Peyer's patch (tissue), 4 donors: Measurements from ENCODE around the gene SIRT6. TPM values are rescaled to one million over a fixed set of nuclear protein-coding genes. Genes with fewer than 3 reads are reported as not detected.

Experiments used
- DNase-seq, 3 donors: peaks; one replicate each; pipeline ENCODE4 v3.0.0-alpha.2; 2017 to 2019
- H3K27ac ChIP-seq, 4 donors: fragments of 200-600 bp; sonication (generic); one replicate each; pipeline ENCODE4 v1.5.1; 2016 to 2019
- H3K27me3 ChIP-seq, 2 donors: fragments of 200-600 bp; sonication (generic); one replicate each; pipeline ENCODE4 v1.5.1; 2019
- H3K36me3 ChIP-seq, 3 donors: fragments of 200-600 bp; sonication (generic); one replicate each; pipeline ENCODE4 v1.5.1; 2016 to 2019
- H3K4me1 ChIP-seq, 4 donors: fragments of 200-600 bp; sonication (generic); one replicate each; pipeline ENCODE4 v1.5.1; 2016 to 2019
- H3K4me3 ChIP-seq, 4 donors: fragments of 200-600 bp; sonication (generic); 1 replicate in 3 of 4; 2 replicates in 1 of 4; pipeline ENCODE4 v1.5.1; 2016 to 2019; ENCODE audit warnings: mild to moderate bottlenecking in 1 of 4
- H3K9me3 ChIP-seq, 4 donors: fragments of 200-600 bp; sonication (generic); one replicate each; pipeline ENCODE4 v1.5.1; 2016 to 2019; ENCODE audit warnings: mild to moderate bottlenecking in 1 of 4
- POLR2A ChIP-seq, 2 donors: fragments of 450-650 bp; IDR thresholded peaks; one replicate each; pipeline ENCODE4 v1.5.1; 2017; ENCODE audit warnings: antibody characterized with exemption in 2 of 2, mild to moderate bottlenecking in 2 of 2, moderate library complexity in 2 of 2
- total RNA-seq, 4 donors: library from RNA; depleted of rRNA; stranded (reverse); fragments of >200 nt; gene quantifications; one replicate each; pipeline ENCODE4 v1.1.0, GENCODE V29; 2016
- TF ChIP-seq, protein P1 (sequence below), 6 experiments: fragments of 450-650 bp in 4 of 6; fragments of 200-600 bp in 2 of 6; sonication (generic) in 1 of 6; IDR thresholded peaks; one replicate each; pipeline ENCODE4 v1.5.1; 2017 to 2019; ENCODE audit warnings: antibody characterized with exemption in 6 of 6, mild to moderate bottlenecking in 3 of 6, moderate library complexity in 1 of 6

SIRT6 gene
- total RNA-seq, 4 donors from 2014 or later: 55.3 to 115 (median 84.9) TPM

DNA sequence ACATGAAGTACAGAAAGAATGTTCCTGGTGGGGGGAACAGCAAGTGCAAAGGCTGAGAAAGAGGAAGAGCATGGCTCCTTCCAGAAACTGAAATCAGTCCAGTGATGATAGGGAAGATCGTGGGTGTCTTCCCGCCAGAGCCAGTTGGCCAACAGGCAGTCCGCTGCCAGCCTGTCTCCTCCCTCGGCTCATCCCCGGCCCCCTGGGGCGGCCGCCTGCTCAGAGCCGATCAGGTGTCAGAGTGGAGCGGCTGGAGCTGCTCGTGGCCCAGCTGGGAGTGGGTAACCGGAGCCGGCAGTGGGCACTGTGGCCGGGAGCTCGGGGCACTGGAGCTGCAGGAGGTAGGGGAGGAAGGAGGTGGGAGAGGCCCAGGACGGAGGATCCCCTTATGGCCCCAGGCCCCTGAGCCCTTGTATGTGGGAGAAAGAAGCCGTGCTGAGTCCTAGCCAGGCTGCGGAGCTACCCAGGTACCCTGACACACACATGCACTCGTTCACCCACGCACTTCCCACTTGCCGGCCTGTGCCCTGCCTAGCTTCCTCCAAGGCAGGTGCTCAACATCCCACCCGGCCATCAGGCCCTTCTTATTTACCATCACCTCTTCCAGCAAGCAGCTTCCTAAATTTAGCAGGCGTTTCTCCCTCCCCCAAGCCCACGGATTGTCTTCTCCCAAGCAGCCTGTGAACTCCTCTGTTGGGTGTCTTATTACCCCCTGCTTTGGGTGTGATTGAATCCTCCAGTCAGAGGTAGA lies 1.8 kb upstream of the SIRT6 start:
- Histone ChIP-seq H3K4me3 (no peak overlapping the region), H3K4me1 (peaks cover 5 to 24% (median 10%) of the 10 kb centered on the region in 4 donors), H3K36me3 (peaks cover 0 to 6% (median 0%) of the 10 kb centered on the region in 3 donors), H3K27ac (no peak overlapping the region), H3K27me3 (no peaks in the 10 kb centered on the region), H3K9me3 (no peaks in the 10 kb centered on the region)
- DNase-seq: no peak
- TF ChIP-seq, protein P1, sequence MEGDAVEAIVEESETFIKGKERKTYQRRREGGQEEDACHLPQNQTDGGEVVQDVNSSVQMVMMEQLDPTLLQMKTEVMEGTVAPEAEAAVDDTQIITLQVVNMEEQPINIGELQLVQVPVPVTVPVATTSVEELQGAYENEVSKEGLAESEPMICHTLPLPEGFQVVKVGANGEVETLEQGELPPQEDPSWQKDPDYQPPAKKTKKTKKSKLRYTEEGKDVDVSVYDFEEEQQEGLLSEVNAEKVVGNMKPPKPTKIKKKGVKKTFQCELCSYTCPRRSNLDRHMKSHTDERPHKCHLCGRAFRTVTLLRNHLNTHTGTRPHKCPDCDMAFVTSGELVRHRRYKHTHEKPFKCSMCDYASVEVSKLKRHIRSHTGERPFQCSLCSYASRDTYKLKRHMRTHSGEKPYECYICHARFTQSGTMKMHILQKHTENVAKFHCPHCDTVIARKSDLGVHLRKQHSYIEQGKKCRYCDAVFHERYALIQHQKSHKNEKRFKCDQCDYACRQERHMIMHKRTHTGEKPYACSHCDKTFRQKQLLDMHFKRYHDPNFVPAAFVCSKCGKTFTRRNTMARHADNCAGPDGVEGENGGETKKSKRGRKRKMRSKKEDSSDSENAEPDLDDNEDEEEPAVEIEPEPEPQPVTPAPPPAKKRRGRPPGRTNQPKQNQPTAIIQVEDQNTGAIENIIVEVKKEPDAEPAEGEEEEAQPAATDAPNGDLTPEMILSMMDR (IDR thresholded peaks at IDR 0.05): no peak
- TF ChIP-seq POLR2A (IDR thresholded peaks at IDR 0.05): no peak

DNA sequence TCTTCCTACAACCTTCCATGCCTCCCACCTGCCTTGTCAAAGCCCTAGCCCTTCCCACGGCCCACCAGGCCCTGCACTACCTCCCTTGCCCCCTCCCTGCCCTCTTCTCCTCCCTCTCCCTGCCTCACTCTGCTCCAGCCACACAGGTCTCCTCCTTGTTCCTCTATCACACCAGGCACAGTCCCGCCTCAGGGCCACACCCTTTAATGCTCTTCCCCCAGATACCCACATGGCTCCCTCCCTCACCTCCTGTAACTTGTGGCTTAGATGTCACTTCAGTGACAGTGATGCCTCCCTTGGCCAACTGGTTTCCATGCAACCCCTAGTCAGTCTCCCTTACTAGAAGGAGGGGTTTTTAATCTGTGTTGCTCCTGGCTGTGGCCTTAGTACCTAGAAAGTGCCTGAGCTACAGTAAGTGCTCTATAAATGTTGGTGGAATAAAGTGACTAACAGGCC lies 1.3 kb downstream of the SIRT6 start:
- peak in 1 of 3 donors; percentile 50 for DNase-seq

DNA sequence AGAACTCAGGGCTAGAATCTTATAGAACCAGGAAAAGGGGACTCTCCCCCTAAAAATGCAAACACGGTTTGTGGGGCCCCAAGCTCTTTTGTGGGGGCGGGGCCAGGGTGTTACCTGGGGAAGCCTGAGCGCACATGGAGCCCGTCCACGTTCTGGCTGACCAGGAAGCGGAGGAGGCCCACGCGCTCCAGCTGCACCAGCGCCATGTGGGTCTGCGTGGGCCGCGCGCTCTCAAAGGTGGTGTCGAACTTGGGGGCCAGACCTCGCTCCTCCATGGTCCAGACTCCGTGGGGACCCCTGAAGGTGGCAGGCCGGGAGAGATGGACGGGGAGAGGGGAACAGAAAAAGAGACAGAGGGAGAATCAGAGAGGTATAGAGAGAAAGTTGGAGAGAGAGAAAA lies 3.4 kb downstream of the SIRT6 start:
- no peak overlapping the region for H3K27ac ChIP-seq
- peaks cover 0 to 48% (median 0%) of the 10 kb centered on the region in 3 donors for H3K36me3 ChIP-seq

More for the DNA sequence above, 1.3 kb downstream of the SIRT6 start:
- H3K4me3 ChIP-seq: peak overlapping the region in 3 of 4 donors; percentile 13 to 86 (median 83)
- H3K27ac ChIP-seq: peak overlapping the region in 3 of 4 donors; percentile 78 to 84 (median 83)
- no peaks in the 10 kb centered on the region for H3K27me3 ChIP-seq
- H3K9me3 ChIP-seq: no peaks in the 10 kb centered on the region
- H3K36me3 ChIP-seq: peaks cover 0 to 31% (median 0%) of the 10 kb centered on the region in 3 donors
- H3K4me1 ChIP-seq: peaks cover 5 to 24% (median 10%) of the 10 kb centered on the region in 4 donors
- TF ChIP-seq, protein P1 (IDR thresholded peaks at IDR 0.05): no peak
- no peak for TF ChIP-seq POLR2A (IDR thresholded peaks at IDR 0.05)

DNA sequence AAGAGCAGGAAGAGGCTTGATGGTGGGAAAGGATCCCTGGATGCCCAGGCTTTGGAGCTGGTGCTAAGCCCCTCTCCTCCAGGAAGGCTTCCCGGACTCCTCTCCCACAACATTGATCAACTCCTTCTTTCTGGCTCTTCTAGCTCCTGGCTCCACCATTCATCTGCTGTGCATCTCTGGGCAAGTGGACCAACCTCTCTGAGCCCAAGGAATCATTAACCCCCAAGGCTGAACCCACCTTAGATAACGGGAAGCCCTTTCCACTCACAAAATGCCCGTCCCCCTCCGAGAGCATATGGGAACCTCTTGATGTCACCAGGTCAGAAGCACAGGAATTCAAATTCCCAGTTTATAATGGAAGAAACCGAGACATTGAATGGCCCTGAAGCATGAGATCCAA lies 5.2 kb downstream of the SIRT6 start:
- Histone ChIP-seq H3K4me1 (peaks cover 5 to 33% (median 10%) of the 10 kb centered on the region in 4 donors), H3K4me3 (no peak overlapping the region), H3K9me3 (no peaks in the 10 kb centered on the region), H3K36me3 (peaks cover 0 to 48% (median 0%) of the 10 kb centered on the region in 3 donors), H3K27ac (no peak overlapping the region), H3K27me3 (no peaks in the 10 kb centered on the region)
- DNase-seq: no peak
- TF ChIP-seq, protein P1 (IDR thresholded peaks at IDR 0.05): no peak
- no peak for TF ChIP-seq POLR2A (IDR thresholded peaks at IDR 0.05)

More for the DNA sequence above, 3.4 kb downstream of the SIRT6 start:
- DNase-seq: no peak
- Histone ChIP-seq H3K4me1 (peaks cover 5 to 27% (median 10%) of the 10 kb centered on the region in 4 donors), H3K27me3 (no peaks in the 10 kb centered on the region), H3K9me3 (no peaks in the 10 kb centered on the region), H3K4me3 (no peak overlapping the region)
- no peak for TF ChIP-seq POLR2A (IDR thresholded peaks at IDR 0.05)
- TF ChIP-seq, protein P1 (IDR thresholded peaks at IDR 0.05): no peak

DNA sequence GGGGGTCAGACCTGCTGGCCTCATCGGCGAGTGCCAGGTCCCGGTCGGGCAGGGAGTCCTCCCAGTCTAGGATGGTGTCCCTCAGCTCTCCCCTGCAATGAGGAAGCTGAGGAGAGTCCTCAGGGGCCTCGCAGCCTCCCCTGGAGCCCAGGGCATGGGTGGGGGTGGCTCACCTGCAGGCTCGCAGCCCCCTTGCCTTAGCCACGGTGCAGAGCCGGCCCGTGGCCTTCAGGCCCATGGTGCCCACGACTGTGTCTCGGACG lies 6.8 kb downstream of the SIRT6 start:
- no peak overlapping the region for H3K27ac ChIP-seq
- TF ChIP-seq, protein P1 (IDR thresholded peaks at IDR 0.05): no peak
- no peak for TF ChIP-seq POLR2A (IDR thresholded peaks at IDR 0.05)
- no peaks in the 10 kb centered on the region for H3K27me3 ChIP-seq
- H3K9me3 ChIP-seq: no peaks in the 10 kb centered on the region
- peaks cover 0 to 52% (median 0%) of the 10 kb centered on the region in 3 donors for H3K36me3 ChIP-seq
- no peak for DNase-seq
- peaks cover 3 to 20% (median 4%) of the 10 kb centered on the region in 4 donors for H3K4me1 ChIP-seq
- no peak overlapping the region for H3K4me3 ChIP-seq
